H1 (cell line): Measurements from ENCODE around the gene KLK5. TPM values are rescaled to one million over a fixed set of nuclear protein-coding genes. Genes with fewer than 3 reads are reported as not detected.
"Not testable (repeated sequence)": the region's sequence is repeated elsewhere in the genome, so short reads cannot be mapped to it uniquely, and the experiment has no call there.

Experiments used
- CTCF ChIA-PET: fragments of 300-600 bp; sonication (Branson Sonifier 250); formaldehyde crosslinking; loops from one replicate; lab custom pipeline; 2021; ENCODE audit not compliant: partially characterized antibody; lab: Charles Lee
- POLR2A ChIA-PET: fragments of 300-600 bp; sonication (Branson Sonifier 250); formaldehyde crosslinking; loops from one replicate; lab custom pipeline; 2021; ENCODE audit warnings: inconsistent platforms; ENCODE audit not compliant: partially characterized antibody; lab: Charles Lee
- DNase-seq, 2 experiments: peaks; one replicate each; pipeline versions ENCODE4 v3.0.0 to v3.0.0-alpha.2; 2010 to 2022; ENCODE audit warnings: low spot score in 2 of 2, low read depth in 1 of 2, mixed read lengths in 1 of 2
- FAIRE-seq: peaks from 2 replicates; lab custom pipeline; 2011; peaks lifted over from hg19 to GRCh38; lab: Jason Lieb, UNC
- H2AFZ ChIP-seq: 2 replicates; pipeline ENCODE4 v1.8.1; 2012; ENCODE audit warnings: low read length, inconsistent platforms
- H2AK5ac ChIP-seq: 2 replicates; pipeline ENCODE4 v1.6.1; 2013; ENCODE audit warnings: low read depth, low read length
- H2BK120ac ChIP-seq: replicated peaks from 2 replicates; pipeline ENCODE3; 2013; ENCODE audit warnings: low read depth, low read length, inconsistent platforms
- H2BK12ac ChIP-seq: 2 replicates; pipeline ENCODE4 v1.6.1; 2013; ENCODE audit warnings: low read depth, low read length
- H2BK15ac ChIP-seq: 2 replicates; pipeline ENCODE4 v1.6.1; 2013; ENCODE audit warnings: low read length
- H2BK20ac ChIP-seq: 2 replicates; pipeline ENCODE4 v1.6.1; 2013; ENCODE audit warnings: low read length
- H2BK5ac ChIP-seq: 2 replicates; pipeline ENCODE4 v1.6.1; 2013; ENCODE audit warnings: low read depth, low read length
- H3K14ac ChIP-seq: 2 replicates; pipeline ENCODE4 v1.6.1; 2013; ENCODE audit warnings: inconsistent platforms; ENCODE audit not compliant: insufficient read length
- H3K18ac ChIP-seq: 2 replicates; pipeline ENCODE4 v1.6.1; 2013; ENCODE audit warnings: low read length; ENCODE audit errors: extremely low read depth
- H3K23ac ChIP-seq: 2 replicates; pipeline ENCODE4 v1.6.1; 2013; ENCODE audit warnings: inconsistent platforms; ENCODE audit not compliant: insufficient read length
- H3K23me2 ChIP-seq: 2 replicates; pipeline ENCODE4 v1.6.1; 2013; ENCODE audit warnings: low read depth, low read length
- H3K27ac ChIP-seq: 2 replicates; pipeline ENCODE4 v1.6.1; 2011; ENCODE audit warnings: low read depth, low read length, inconsistent platforms
- H3K27me3 ChIP-seq, 4 experiments: replicated peaks in 1 of 4; 1 replicate in 1 of 4; 2 replicates in 3 of 4; pipeline versions ENCODE4 v1.6.1 to v1.8.1; 2011 to 2013; ENCODE audit warnings: low read length in 3 of 4, mild to moderate bottlenecking in 3 of 4, inconsistent platforms in 2 of 4, mixed read lengths in 2 of 4, moderate library complexity in 1 of 4; ENCODE audit not compliant: control insufficient read depth in 3 of 4, insufficient read depth in 3 of 4; ENCODE audit errors: extremely low read depth in 1 of 4
- H3K36me3 ChIP-seq, 4 experiments: 2 replicates each; pipeline versions ENCODE4 v1.6.1 to v1.8.1; 2011 to 2013; ENCODE audit warnings: mild to moderate bottlenecking in 4 of 4, low read length in 3 of 4, moderate library complexity in 2 of 4, control low read depth in 1 of 4, inconsistent platforms in 1 of 4; ENCODE audit not compliant: insufficient read depth in 4 of 4, control insufficient read depth in 2 of 4
- H3K4ac ChIP-seq: replicated peaks from 2 replicates; pipeline ENCODE3; 2013; ENCODE audit warnings: low read length, low read depth, mixed read lengths, inconsistent platforms; ENCODE audit not compliant: insufficient read length
- H3K4me1 ChIP-seq, 4 experiments: replicated peaks in 1 of 4; 1 replicate in 1 of 4; 2 replicates in 3 of 4; pipeline versions ENCODE4 v1.6.1 to v1.8.1; 2011 to 2013; ENCODE audit warnings: low read length in 3 of 4, inconsistent platforms in 2 of 4, mixed read lengths in 1 of 4; ENCODE audit not compliant: insufficient read depth in 4 of 4, control insufficient read depth in 3 of 4
- H3K4me2 ChIP-seq, 2 experiments: 2 replicates each; pipeline versions ENCODE4 v1.6.1 to v1.8.1; 2011 to 2013; ENCODE audit warnings: low read depth in 2 of 2, low read length in 2 of 2, control low read depth in 1 of 2, inconsistent platforms in 1 of 2, mild to moderate bottlenecking in 1 of 2; ENCODE audit not compliant: insufficient read depth in 1 of 2
- H3K4me3 ChIP-seq, 4 experiments: fragments of 200-600, 300-600 bp in 1 of 4; sonication (generic), shearing (Covaris generic), sonication (Bioruptor Twin) in 1 of 4; 2 replicates each; pipeline versions ENCODE4 v1.5.1 to v1.8.1; 2011 to 2016; ENCODE audit warnings: low read length in 4 of 4, low read depth in 3 of 4, control low read depth in 2 of 4, inconsistent platforms in 2 of 4, mild to moderate bottlenecking in 2 of 4, mixed read lengths in 1 of 4, moderate library complexity in 1 of 4; ENCODE audit not compliant: insufficient read depth in 2 of 4; ENCODE audit errors: extremely low read depth in 1 of 4
- H3K56ac ChIP-seq: replicated peaks from 2 replicates; pipeline ENCODE3; 2013; ENCODE audit warnings: low read depth, mild to moderate bottlenecking, mixed read lengths, low read length, inconsistent platforms; ENCODE audit not compliant: insufficient read length
- H3K79me1 ChIP-seq: 2 replicates; pipeline ENCODE4 v1.6.1; 2013; ENCODE audit warnings: low read depth, low read length, control low read depth
- H3K79me2 ChIP-seq, 2 experiments: 2 replicates each; pipeline versions ENCODE4 v1.6.1 to v1.8.1; 2012 to 2013; ENCODE audit warnings: low read length in 2 of 2, mild to moderate bottlenecking in 2 of 2, inconsistent platforms in 1 of 2; ENCODE audit not compliant: insufficient read depth in 2 of 2, control insufficient read depth in 1 of 2
- H3K9ac ChIP-seq, 4 experiments: replicated peaks in 1 of 4; 1 replicate in 1 of 4; 2 replicates in 3 of 4; pipeline versions ENCODE4 v1.6.1 to v1.8.1; 2011 to 2013; ENCODE audit warnings: low read depth in 3 of 4, low read length in 3 of 4, control low read depth in 2 of 4, mild to moderate bottlenecking in 2 of 4, moderate library complexity in 2 of 4, inconsistent platforms in 1 of 4; ENCODE audit errors: extremely low read depth in 1 of 4
- H3K9me3 ChIP-seq, 2 experiments: 2 replicates each; pipeline versions ENCODE4 v1.6.1 to v1.8.1; 2012 to 2013; ENCODE audit warnings: mild to moderate bottlenecking in 2 of 2, moderate library complexity in 2 of 2, control low read depth in 1 of 2, inconsistent platforms in 1 of 2, low read depth in 1 of 2, low read length in 1 of 2, mixed read lengths in 1 of 2; ENCODE audit not compliant: insufficient read depth in 2 of 2
- H4K20me1 ChIP-seq, 2 experiments: replicated peaks in 1 of 2; 2 replicates each; pipeline versions ENCODE3 to v1.8.1; 2011 to 2013; ENCODE audit warnings: inconsistent platforms in 2 of 2, low read length in 2 of 2, mild to moderate bottlenecking in 1 of 2; ENCODE audit not compliant: insufficient read depth in 2 of 2, control insufficient read depth in 1 of 2
- H4K5ac ChIP-seq: 2 replicates; pipeline ENCODE4 v1.6.1; 2013; ENCODE audit warnings: low read length, low read depth, mixed read lengths, inconsistent platforms; ENCODE audit not compliant: insufficient read length
- H4K8ac ChIP-seq: 2 replicates; pipeline ENCODE4 v1.8.0; 2013; ENCODE audit warnings: mild to moderate bottlenecking, moderate library complexity, low read length, inconsistent platforms; ENCODE audit not compliant: insufficient read depth; ENCODE audit errors: extremely low read depth
- H4K91ac ChIP-seq: replicated peaks from 2 replicates; pipeline ENCODE3; 2013; ENCODE audit warnings: low read length, mixed read lengths, inconsistent platforms; ENCODE audit not compliant: insufficient read length
- WGBS, 2 experiments: shearing (Covaris generic) in 1 of 2; methylation state at CpG; one replicate each; pipeline versions ENCODE4 v1.1.6 to v1.1.7; 2013 to 2015; ENCODE audit warnings: low lambda C conversion rate in 2 of 2, mixed read lengths in 2 of 2, inconsistent platforms in 1 of 2, low coverage in 1 of 2, missing lambda C conversion rate in 1 of 2; ENCODE audit not compliant: insufficient replicate concordance in 2 of 2, insufficient coverage in 1 of 2, insufficient read length in 1 of 2; ENCODE audit errors: extremely low coverage in 1 of 2, missing lambda C conversion rate in 1 of 2; 5-methylcytosine and 5-hydroxymethylcytosine counted together
- polyA plus RNA-seq, 7 experiments: library from polyadenylated mRNA; depleted of rRNA in 3 of 7; stranded (reverse) in 5 of 7; unstranded in 2 of 7; fragments of >200 nt in 5 of 7; fragments of 200-250 nt in 2 of 7; gene quantifications; 1 replicate in 5 of 7; 2 replicates in 1 of 7; 4 replicates in 1 of 7; pipeline versions ENCODE4 v1.2.1 to v1.2.3, GENCODE V29; 2011 to 2013; ENCODE audit warnings: missing spikeins in 2 of 7, mixed read lengths in 2 of 7
- total RNA-seq: library from RNA; stranded (reverse); fragmentation: NEBNext Ultra II Directional; extraction: Animal tissue kit (Norgen Biotek cat#: 25700); gene quantifications from 2 replicates; pipeline ENCODE4 v1.2.1, GENCODE V29; 2021

KLK5 gene
- total and polyA plus RNA-seq, 2 of the 8 experiments (the other 6 are each of a cell fraction or from before 2014, with no cell fraction given) = 0.76 to 2.0 TPM

DNA sequence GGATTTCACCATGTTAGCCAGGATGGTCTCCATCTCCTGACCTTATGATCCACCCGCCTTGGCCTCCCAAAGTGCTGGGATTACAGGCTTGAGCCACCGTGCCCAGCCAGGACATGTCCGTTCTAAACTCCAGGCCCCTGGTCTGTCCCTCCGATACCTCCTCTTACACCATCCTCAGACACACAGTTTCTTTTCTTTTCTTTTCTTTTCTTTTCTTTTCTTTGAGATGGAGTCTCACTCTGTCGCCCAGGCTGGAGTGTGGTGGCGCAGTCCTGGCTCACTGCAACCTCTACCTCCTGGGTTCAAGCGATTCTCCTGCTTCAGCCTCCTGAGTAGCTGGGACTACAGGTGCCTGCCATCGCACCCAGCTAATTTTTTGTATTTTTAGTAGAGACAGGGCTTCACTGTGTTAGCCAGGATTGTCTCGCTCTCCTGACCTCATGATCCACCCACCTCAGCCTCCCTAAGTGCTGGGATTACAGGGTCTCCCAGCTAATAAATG is 56.7 kb downstream of the KLK5 start:
- POLR2A ChIA-PET = not testable (repeated sequence)

More for the DNA sequence above, 56.7 kb downstream of the KLK5 start:
- H3K9me3 ChIP-seq = peaks cover 23 to 26% of the 10 kb centered on the region in 2 experiments
- not testable (repeated sequence) for H3K14ac ChIP-seq, H4K20me1 ChIP-seq, H3K27me3 ChIP-seq, FAIRE-seq, H3K79me2 ChIP-seq, H3K4me3 ChIP-seq, H4K8ac ChIP-seq, H3K4me1 ChIP-seq, H3K18ac ChIP-seq, H3K27ac ChIP-seq, H2AFZ ChIP-seq, H3K23ac ChIP-seq, H3K23me2 ChIP-seq, H2BK120ac ChIP-seq, H4K91ac ChIP-seq, H3K4me2 ChIP-seq, H2BK5ac ChIP-seq, H4K5ac ChIP-seq, H3K36me3 ChIP-seq, H3K79me1 ChIP-seq, H2BK12ac ChIP-seq, DNase-seq, H2BK15ac ChIP-seq, H2BK20ac ChIP-seq, H3K56ac ChIP-seq, H3K4ac ChIP-seq, H3K9ac ChIP-seq
- 89% methylated on average over 9 of the region's 9 CpGs; no CpG with 5 or more reads in 1 of the 2 experiments for WGBS, 2 experiments
- peak overlapping the region; percentile 10; the same call in 1 of the 2 replicates for H2AK5ac ChIP-seq
- CTCF ChIA-PET = interaction anchor here (1.1 to 4.7 kb wide), 4 partner anchors 9 to 57 kb away, joined by 3 to 29 read pairs (median 4); no protein-coding TSS in a partner anchor
